Activated CD8-positive, alpha-beta memory T cell treated with anti-CD3 and anti-CD28 coated beads, Interleukin-2, amount 50 U/mL, for 4 hours (primary cell): ENCODE measurements around the gene CYS1.
"Not testable (repeated sequence)": the region's sequence is repeated elsewhere in the genome, so short reads cannot be mapped to it uniquely, and the experiment has no call there.

ENCODE experiments used
- DNase-seq: peaks from one replicate; pipeline ENCODE4 v3.0.0-alpha.2; 2020

Gene CYS1

GRCh38 chr2:10028988-10029874, 51.0 kb downstream of the CYS1 start:
- DNase-seq = peak; percentile 33

GRCh38 chr2:10028407-10028987, 51.7 kb downstream of the CYS1 start:
- no peak for DNase-seq

GRCh38 chr2:10027660-10028330, 52.4 kb downstream of the CYS1 start:
- no peak for DNase-seq

GRCh38 chr2:10026940-10027569, 53.2 kb downstream of the CYS1 start:
- DNase-seq = no peak

GRCh38 chr2:10022966-10023662, 57.1 kb downstream of the CYS1 start:
- DNase-seq = no peak

GRCh38 chr2:10022445-10022844, 57.8 kb downstream of the CYS1 start:
- DNase-seq = no peak

GRCh38 chr2:10022041-10022421, 58.2 kb downstream of the CYS1 start:
- no peak for DNase-seq

GRCh38 chr2:10019602-10020400, 60.4 kb downstream of the CYS1 start:
- no peak for DNase-seq

- DNase-seq = no peak
Observed at GRCh38 chr2:10019174-10019573, 61.0 kb downstream of the CYS1 start.

- no peak for DNase-seq
Observed at GRCh38 chr2:10017313-10017941, 62.8 kb downstream of the CYS1 start.

GRCh38 chr2:10016802-10017258, 63.4 kb downstream of the CYS1 start:
- DNase-seq = no peak

GRCh38 chr2:10016001-10016801, 64.0 kb downstream of the CYS1 start:
- DNase-seq = no peak

- DNase-seq = not testable (repeated sequence)
Observed at GRCh38 chr2:10015376-10015989, 64.7 kb downstream of the CYS1 start.

- DNase-seq = no peak
Observed at GRCh38 chr2:10014418-10015190, 65.6 kb downstream of the CYS1 start.

GRCh38 chr2:10013651-10014417, 66.4 kb downstream of the CYS1 start:
- DNase-seq = not testable (repeated sequence)

GRCh38 chr2:10012963-10013461, 67.2 kb downstream of the CYS1 start:
- DNase-seq = no peak

- not testable (repeated sequence) for DNase-seq
Observed at GRCh38 chr2:10012366-10012962, 67.7 kb downstream of the CYS1 start.
